ENCODE data around the gene GATA1.

DNA sequence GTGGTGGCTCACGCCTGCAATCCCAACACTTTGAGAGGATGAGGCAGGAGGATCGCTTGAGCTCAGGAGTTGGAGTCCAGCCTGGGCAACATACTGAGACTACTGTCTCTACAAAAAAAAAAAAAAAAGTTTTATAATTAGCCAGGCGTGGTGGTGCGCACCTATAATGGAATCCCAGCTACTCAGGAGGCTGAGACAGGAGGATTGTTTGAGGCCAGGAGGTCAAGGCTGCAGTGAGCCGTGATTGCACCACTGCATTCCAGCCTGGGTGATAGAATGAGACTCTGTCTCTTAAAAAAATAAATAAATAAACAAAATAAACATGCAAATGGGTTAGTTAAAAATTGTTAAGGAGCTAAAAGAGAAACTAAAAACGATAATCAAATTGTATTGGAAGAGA is 17.2 kb upstream of the GATA1 start:
- TF ChIP-seq SREBF2 (IDR thresholded peaks at IDR 0.05) (no peak), CEBPB (IDR thresholded peaks at IDR 0.05) (no peak)
